Psoas muscle (tissue), 8 donors: Measurements from ENCODE around the gene ASAP2. TPM values are rescaled to one million over a fixed set of nuclear protein-coding genes. Genes with fewer than 3 reads are reported as not detected.

Source experiments
- ATAC-seq, 4 donors: fragments of 200-7000 bp; cut with Tn5 transposase; one replicate each; pipeline ENCODE4 v1.9.1; 2020; ENCODE audit warnings: moderate library complexity in 3 of 4, mild to moderate bottlenecking in 2 of 4
- DNase-seq, 2 donors: peaks; one replicate each; pipeline ENCODE4 v3.0.0-alpha.2; 2020
- H3K27ac ChIP-seq: fragments of 200-600 bp; one replicate; pipeline ENCODE4 v1.8.0; 2022
- H3K27me3 ChIP-seq, 3 donors: fragments of 200-600 bp in 1 of 3; one replicate each; pipeline versions ENCODE4 v1.6.1 to v1.8.0; 2013 to 2022; ENCODE audit warnings: low read length in 2 of 3, mild to moderate bottlenecking in 2 of 3, moderate library complexity in 1 of 3; ENCODE audit not compliant: insufficient read depth in 3 of 3
- H3K36me3 ChIP-seq, 2 donors: fragments of 200-600 bp in 1 of 2; one replicate each; pipeline versions ENCODE4 v1.6.1 to v1.8.0; 2013 to 2022; ENCODE audit warnings: low read depth in 1 of 2, mild to moderate bottlenecking in 1 of 2, moderate library complexity in 1 of 2; ENCODE audit not compliant: insufficient read depth in 1 of 2
- H3K4me1 ChIP-seq: fragments of 200-600 bp; one replicate; pipeline ENCODE4 v1.8.0; 2022
- H3K4me3 ChIP-seq: fragments of 200-600 bp; one replicate; pipeline ENCODE4 v1.8.0; 2022; ENCODE audit warnings: mild to moderate bottlenecking
- H3K9me3 ChIP-seq: fragments of 200-600 bp; one replicate; pipeline ENCODE4 v1.8.0; 2022
- WGBS, 3 donors: extraction: QIAGEN DNeasy Blood & Tissue Kit; methylation state at CpG; one replicate each; pipeline versions ENCODE4 v1.1.6 to v1.1.7; 2013; 5-methylcytosine and 5-hydroxymethylcytosine counted together
- intact Hi-C, 2 donors: fragments of 100-400 bp; cut with DNase I; formaldehyde crosslinking; loops; one replicate each; pipeline versions ENCODE4 v1.11.0 to v1.14.2; 2022
- polyA plus RNA-seq, 3 donors: library from polyadenylated mRNA; stranded (reverse); fragments of 200-250 nt; gene quantifications; one replicate each; pipeline ENCODE4 v1.2.3, GENCODE V29; 2013
- total RNA-seq, 4 donors: library from RNA; stranded (reverse); fragmentation: NEBNext Ultra II Directional in 2 of 4; extraction: Animal tissue kit (Norgen Biotek cat#: 25700) in 2 of 4; gene quantifications; one replicate each; pipeline versions ENCODE4 v1.2.1 to v1.2.4, GENCODE V29; 2021 to 2023
- TF ChIP-seq, protein P1 (sequence below): fragments of 200-600 bp; IDR thresholded peaks from one replicate; pipeline ENCODE4 v1.8.0; 2022; ENCODE audit warnings: antibody characterized with exemption
- donor health status: healthy with polysubstance abuse.
- donor health status: DM: no; HTN: no; CAD: no; lungs with moderate emphysema.
- donor health status: Bipolar disorder and iron deficiency.
- donor health status: healthy.
- donor health status: DM: yes; HTN: yes; CAD: no.
- donor health status: DM: no; HTN: no; CAD: no.
- donor health status: DM: no; HTN: no; CAD: no.
- donor health status: DM: yes; HTN: yes; CAD: no.

Gene ASAP2
- total and polyA plus RNA-seq, 7 donors = 1.6 to 9.0 (median 3.3) TPM

DNA sequence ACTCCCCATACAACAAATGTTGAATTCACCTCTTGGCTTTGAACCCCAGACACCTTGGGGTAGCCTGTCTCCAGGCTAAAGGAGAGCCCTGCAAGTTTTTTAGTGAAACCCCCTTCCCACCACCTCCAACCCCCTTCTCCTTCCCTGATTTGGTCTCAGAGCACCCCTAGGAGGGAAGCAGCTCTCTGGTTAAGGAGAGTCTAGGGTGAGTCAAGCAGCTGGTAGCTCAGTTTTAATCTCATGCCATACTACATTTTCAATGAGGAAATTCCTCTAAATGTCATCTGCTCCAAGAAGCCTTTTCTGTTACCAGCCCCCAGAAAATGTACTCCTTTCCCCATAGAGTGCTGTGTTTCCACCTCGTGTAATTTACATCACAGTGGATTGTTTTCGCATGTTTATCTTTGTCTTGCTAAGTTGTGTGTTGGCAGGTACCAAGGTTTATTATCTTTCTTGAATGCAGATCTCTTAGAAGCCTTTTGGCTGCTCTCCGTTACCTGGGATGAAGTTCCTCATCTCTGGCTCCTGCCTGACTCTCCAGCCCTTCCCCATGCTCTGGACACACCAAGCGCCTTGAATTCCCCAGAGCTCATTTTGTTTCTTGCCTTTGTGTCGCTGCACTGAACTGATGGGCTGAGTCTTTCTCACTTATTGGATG lies 82.2 kb downstream of the ASAP2 start:
- Histone ChIP-seq H3K4me1 (peaks cover 15% of the 10 kb centered on the region), H3K27me3 (no peaks in the 10 kb centered on the region), H3K27ac (no peak overlapping the region), H3K9me3 (no peaks in the 10 kb centered on the region), H3K4me3 (no peak overlapping the region), H3K36me3 (no peaks in the 10 kb centered on the region)
- DNase-seq (no peak), ATAC-seq (no peak)
- WGBS, 3 donors = 78 to 88% (median 84%) methylated on average over 5 of the region's 5 CpGs
- intact Hi-C loops = no loop called here
- TF ChIP-seq, protein P1, sequence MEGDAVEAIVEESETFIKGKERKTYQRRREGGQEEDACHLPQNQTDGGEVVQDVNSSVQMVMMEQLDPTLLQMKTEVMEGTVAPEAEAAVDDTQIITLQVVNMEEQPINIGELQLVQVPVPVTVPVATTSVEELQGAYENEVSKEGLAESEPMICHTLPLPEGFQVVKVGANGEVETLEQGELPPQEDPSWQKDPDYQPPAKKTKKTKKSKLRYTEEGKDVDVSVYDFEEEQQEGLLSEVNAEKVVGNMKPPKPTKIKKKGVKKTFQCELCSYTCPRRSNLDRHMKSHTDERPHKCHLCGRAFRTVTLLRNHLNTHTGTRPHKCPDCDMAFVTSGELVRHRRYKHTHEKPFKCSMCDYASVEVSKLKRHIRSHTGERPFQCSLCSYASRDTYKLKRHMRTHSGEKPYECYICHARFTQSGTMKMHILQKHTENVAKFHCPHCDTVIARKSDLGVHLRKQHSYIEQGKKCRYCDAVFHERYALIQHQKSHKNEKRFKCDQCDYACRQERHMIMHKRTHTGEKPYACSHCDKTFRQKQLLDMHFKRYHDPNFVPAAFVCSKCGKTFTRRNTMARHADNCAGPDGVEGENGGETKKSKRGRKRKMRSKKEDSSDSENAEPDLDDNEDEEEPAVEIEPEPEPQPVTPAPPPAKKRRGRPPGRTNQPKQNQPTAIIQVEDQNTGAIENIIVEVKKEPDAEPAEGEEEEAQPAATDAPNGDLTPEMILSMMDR = no peak

DNA sequence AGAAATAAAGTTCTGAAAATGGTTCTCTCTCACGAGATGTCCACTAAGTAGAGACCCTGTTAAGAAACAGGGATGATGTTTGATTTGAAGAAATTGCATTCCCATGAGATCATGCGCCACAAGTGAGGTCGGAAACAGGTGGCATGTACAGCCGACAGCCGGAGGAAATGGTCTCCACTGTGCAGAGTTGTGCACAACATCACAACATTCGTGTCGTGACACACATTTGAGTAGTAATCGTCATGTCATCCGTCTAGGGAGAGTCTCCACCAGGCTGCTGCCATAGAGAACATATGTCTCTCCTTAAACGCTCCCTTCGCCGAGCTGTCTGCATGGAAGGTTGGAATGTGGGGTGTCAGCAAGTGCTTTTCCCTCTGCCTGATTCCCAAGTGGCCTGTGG lies 84.7 kb downstream of the ASAP2 start:
- intact Hi-C loops = no loop called here
- no peaks in the 10 kb centered on the region for H3K27me3 ChIP-seq
- H3K36me3 ChIP-seq = no peaks in the 10 kb centered on the region
- no peak overlapping the region for H3K4me3 ChIP-seq
- no peak overlapping the region for H3K27ac ChIP-seq
- H3K9me3 ChIP-seq = no peaks in the 10 kb centered on the region
- H3K4me1 ChIP-seq = peaks cover 1% of the 10 kb centered on the region
- DNase-seq (no peak), ATAC-seq (no peak)
- TF ChIP-seq, protein P1 = no peak
- WGBS, 3 donors = 61 to 71% (median 64%) methylated on average over 12 of the region's 12 CpGs

DNA sequence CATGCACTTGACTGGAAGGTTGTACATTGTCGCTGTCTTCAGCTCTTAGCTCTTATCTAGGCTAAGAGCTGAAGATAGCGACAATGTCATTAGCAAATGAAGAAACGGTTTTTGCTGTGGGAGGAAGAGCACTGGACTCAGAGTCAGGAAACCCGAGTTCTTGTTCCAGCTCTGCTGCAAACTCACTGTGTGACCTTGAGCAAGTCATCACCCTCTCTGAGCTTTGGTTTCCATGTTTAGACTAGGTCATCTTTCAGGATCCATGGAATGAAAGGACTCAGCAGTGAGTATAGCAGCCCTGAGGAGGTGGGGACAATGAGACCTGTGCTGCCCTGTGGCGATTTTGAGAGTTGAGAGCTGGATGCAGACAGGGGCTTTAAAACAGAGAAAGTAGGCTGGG lies 85.3 kb downstream of the ASAP2 start:
- no peaks in the 10 kb centered on the region for H3K36me3 ChIP-seq
- no peaks in the 10 kb centered on the region for H3K27me3 ChIP-seq
- no peak overlapping the region for H3K4me3 ChIP-seq
- H3K9me3 ChIP-seq = no peaks in the 10 kb centered on the region
- DNase-seq (no peak), ATAC-seq (no peak)
- intact Hi-C loops = no loop called here
- no peaks in the 10 kb centered on the region for H3K4me1 ChIP-seq
- WGBS, 3 donors = 95 to 96% (median 95%) methylated on average over 5 of the region's 5 CpGs
- no peak overlapping the region for H3K27ac ChIP-seq
- TF ChIP-seq, protein P1 = no peak

DNA sequence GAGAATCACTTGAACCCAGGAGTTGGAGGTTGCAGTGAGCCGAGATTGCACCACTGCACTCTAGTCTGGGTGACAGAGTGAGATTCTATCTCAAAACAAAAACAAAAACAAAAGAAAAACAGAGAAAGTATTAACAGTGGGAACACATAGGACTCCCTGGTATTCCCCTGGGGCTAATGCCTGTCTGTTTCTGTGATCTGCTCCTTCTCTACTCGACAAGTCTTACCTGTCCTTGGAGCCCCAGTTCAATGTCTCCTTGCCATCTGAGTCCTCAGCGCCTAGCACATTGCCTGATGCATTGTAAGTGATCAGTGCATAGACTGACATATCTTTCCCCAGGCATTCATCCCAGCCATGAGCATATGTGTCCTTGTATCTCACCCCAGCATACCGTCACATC lies 85.8 kb downstream of the ASAP2 start:
- 86 to 94% (median 89%) methylated on average over 4 of the region's 4 CpGs for WGBS, 3 donors
- no peaks in the 10 kb centered on the region for H3K9me3 ChIP-seq

More for the DNA sequence above, 85.8 kb downstream of the ASAP2 start:
- no peaks in the 10 kb centered on the region for H3K36me3 ChIP-seq
- no peak overlapping the region for H3K27ac ChIP-seq
- TF ChIP-seq, protein P1 = no peak
- no peak for ATAC-seq
- H3K4me1 ChIP-seq = no peaks in the 10 kb centered on the region
- no peak overlapping the region for H3K4me3 ChIP-seq
- intact Hi-C loops = no loop called here
- DNase-seq = no peak
- no peaks in the 10 kb centered on the region for H3K27me3 ChIP-seq
